H1 (cell line): ENCODE results near the gene PPP1R3C. TPM values are rescaled to one million over a fixed set of nuclear protein-coding genes. Genes with fewer than 3 reads are reported as not detected.

ENCODE experiments used
- CTCF ChIA-PET: fragments of 300-600 bp; sonication (Branson Sonifier 250); formaldehyde crosslinking; loops from one replicate; lab custom pipeline; 2021; ENCODE audit not compliant: partially characterized antibody; lab: Charles Lee
- POLR2A ChIA-PET: fragments of 300-600 bp; sonication (Branson Sonifier 250); formaldehyde crosslinking; loops from one replicate; lab custom pipeline; 2021; ENCODE audit warnings: inconsistent platforms; ENCODE audit not compliant: partially characterized antibody; lab: Charles Lee
- DNase-seq, 2 experiments: peaks; one replicate each; pipeline versions ENCODE4 v3.0.0 to v3.0.0-alpha.2; 2010 to 2022; ENCODE audit warnings: low spot score in 2 of 2, low read depth in 1 of 2, mixed read lengths in 1 of 2
- FAIRE-seq: peaks from 2 replicates; lab custom pipeline; 2011; peaks lifted over from hg19 to GRCh38; lab: Jason Lieb, UNC
- H2AFZ ChIP-seq: 2 replicates; pipeline ENCODE4 v1.8.1; 2012; ENCODE audit warnings: low read length, inconsistent platforms
- H2AK5ac ChIP-seq: 2 replicates; pipeline ENCODE4 v1.6.1; 2013; ENCODE audit warnings: low read depth, low read length
- H2BK120ac ChIP-seq: replicated peaks from 2 replicates; pipeline ENCODE3; 2013; ENCODE audit warnings: low read depth, low read length, inconsistent platforms
- H2BK12ac ChIP-seq: 2 replicates; pipeline ENCODE4 v1.6.1; 2013; ENCODE audit warnings: low read depth, low read length
- H2BK15ac ChIP-seq: 2 replicates; pipeline ENCODE4 v1.6.1; 2013; ENCODE audit warnings: low read length
- H2BK20ac ChIP-seq: 2 replicates; pipeline ENCODE4 v1.6.1; 2013; ENCODE audit warnings: low read length
- H2BK5ac ChIP-seq: 2 replicates; pipeline ENCODE4 v1.6.1; 2013; ENCODE audit warnings: low read depth, low read length
- H3K14ac ChIP-seq: 2 replicates; pipeline ENCODE4 v1.6.1; 2013; ENCODE audit warnings: inconsistent platforms; ENCODE audit not compliant: insufficient read length
- H3K18ac ChIP-seq: 2 replicates; pipeline ENCODE4 v1.6.1; 2013; ENCODE audit warnings: low read length; ENCODE audit errors: extremely low read depth
- H3K23ac ChIP-seq: 2 replicates; pipeline ENCODE4 v1.6.1; 2013; ENCODE audit warnings: inconsistent platforms; ENCODE audit not compliant: insufficient read length
- H3K23me2 ChIP-seq: 2 replicates; pipeline ENCODE4 v1.6.1; 2013; ENCODE audit warnings: low read depth, low read length
- H3K27ac ChIP-seq: 2 replicates; pipeline ENCODE4 v1.6.1; 2011; ENCODE audit warnings: low read depth, low read length, inconsistent platforms
- H3K27me3 ChIP-seq, 4 experiments: replicated peaks in 1 of 4; 1 replicate in 1 of 4; 2 replicates in 3 of 4; pipeline versions ENCODE4 v1.6.1 to v1.8.1; 2011 to 2013; ENCODE audit warnings: low read length in 3 of 4, mild to moderate bottlenecking in 3 of 4, inconsistent platforms in 2 of 4, mixed read lengths in 2 of 4, moderate library complexity in 1 of 4; ENCODE audit not compliant: control insufficient read depth in 3 of 4, insufficient read depth in 3 of 4; ENCODE audit errors: extremely low read depth in 1 of 4
- H3K36me3 ChIP-seq, 4 experiments: 2 replicates each; pipeline versions ENCODE4 v1.6.1 to v1.8.1; 2011 to 2013; ENCODE audit warnings: mild to moderate bottlenecking in 4 of 4, low read length in 3 of 4, moderate library complexity in 2 of 4, control low read depth in 1 of 4, inconsistent platforms in 1 of 4; ENCODE audit not compliant: insufficient read depth in 4 of 4, control insufficient read depth in 2 of 4
- H3K4ac ChIP-seq: replicated peaks from 2 replicates; pipeline ENCODE3; 2013; ENCODE audit warnings: low read length, low read depth, mixed read lengths, inconsistent platforms; ENCODE audit not compliant: insufficient read length
- H3K4me1 ChIP-seq, 4 experiments: replicated peaks in 1 of 4; 1 replicate in 1 of 4; 2 replicates in 3 of 4; pipeline versions ENCODE4 v1.6.1 to v1.8.1; 2011 to 2013; ENCODE audit warnings: low read length in 3 of 4, inconsistent platforms in 2 of 4, mixed read lengths in 1 of 4; ENCODE audit not compliant: insufficient read depth in 4 of 4, control insufficient read depth in 3 of 4
- H3K4me2 ChIP-seq, 2 experiments: 2 replicates each; pipeline versions ENCODE4 v1.6.1 to v1.8.1; 2011 to 2013; ENCODE audit warnings: low read depth in 2 of 2, low read length in 2 of 2, control low read depth in 1 of 2, inconsistent platforms in 1 of 2, mild to moderate bottlenecking in 1 of 2; ENCODE audit not compliant: insufficient read depth in 1 of 2
- H3K4me3 ChIP-seq, 4 experiments: fragments of 200-600, 300-600 bp in 1 of 4; sonication (generic), shearing (Covaris generic), sonication (Bioruptor Twin) in 1 of 4; 2 replicates each; pipeline versions ENCODE4 v1.5.1 to v1.8.1; 2011 to 2016; ENCODE audit warnings: low read length in 4 of 4, low read depth in 3 of 4, control low read depth in 2 of 4, inconsistent platforms in 2 of 4, mild to moderate bottlenecking in 2 of 4, mixed read lengths in 1 of 4, moderate library complexity in 1 of 4; ENCODE audit not compliant: insufficient read depth in 2 of 4; ENCODE audit errors: extremely low read depth in 1 of 4
- H3K56ac ChIP-seq: replicated peaks from 2 replicates; pipeline ENCODE3; 2013; ENCODE audit warnings: low read depth, mild to moderate bottlenecking, mixed read lengths, low read length, inconsistent platforms; ENCODE audit not compliant: insufficient read length
- H3K79me1 ChIP-seq: 2 replicates; pipeline ENCODE4 v1.6.1; 2013; ENCODE audit warnings: low read depth, low read length, control low read depth
- H3K79me2 ChIP-seq, 2 experiments: 2 replicates each; pipeline versions ENCODE4 v1.6.1 to v1.8.1; 2012 to 2013; ENCODE audit warnings: low read length in 2 of 2, mild to moderate bottlenecking in 2 of 2, inconsistent platforms in 1 of 2; ENCODE audit not compliant: insufficient read depth in 2 of 2, control insufficient read depth in 1 of 2
- H3K9ac ChIP-seq, 4 experiments: replicated peaks in 1 of 4; 1 replicate in 1 of 4; 2 replicates in 3 of 4; pipeline versions ENCODE4 v1.6.1 to v1.8.1; 2011 to 2013; ENCODE audit warnings: low read depth in 3 of 4, low read length in 3 of 4, control low read depth in 2 of 4, mild to moderate bottlenecking in 2 of 4, moderate library complexity in 2 of 4, inconsistent platforms in 1 of 4; ENCODE audit errors: extremely low read depth in 1 of 4
- H3K9me3 ChIP-seq, 2 experiments: 2 replicates each; pipeline versions ENCODE4 v1.6.1 to v1.8.1; 2012 to 2013; ENCODE audit warnings: mild to moderate bottlenecking in 2 of 2, moderate library complexity in 2 of 2, control low read depth in 1 of 2, inconsistent platforms in 1 of 2, low read depth in 1 of 2, low read length in 1 of 2, mixed read lengths in 1 of 2; ENCODE audit not compliant: insufficient read depth in 2 of 2
- H4K20me1 ChIP-seq, 2 experiments: replicated peaks in 1 of 2; 2 replicates each; pipeline versions ENCODE3 to v1.8.1; 2011 to 2013; ENCODE audit warnings: inconsistent platforms in 2 of 2, low read length in 2 of 2, mild to moderate bottlenecking in 1 of 2; ENCODE audit not compliant: insufficient read depth in 2 of 2, control insufficient read depth in 1 of 2
- H4K5ac ChIP-seq: 2 replicates; pipeline ENCODE4 v1.6.1; 2013; ENCODE audit warnings: low read length, low read depth, mixed read lengths, inconsistent platforms; ENCODE audit not compliant: insufficient read length
- H4K8ac ChIP-seq: 2 replicates; pipeline ENCODE4 v1.8.0; 2013; ENCODE audit warnings: mild to moderate bottlenecking, moderate library complexity, low read length, inconsistent platforms; ENCODE audit not compliant: insufficient read depth; ENCODE audit errors: extremely low read depth
- H4K91ac ChIP-seq: replicated peaks from 2 replicates; pipeline ENCODE3; 2013; ENCODE audit warnings: low read length, mixed read lengths, inconsistent platforms; ENCODE audit not compliant: insufficient read length
- BACH1 ChIP-seq: IDR thresholded peaks from 2 replicates; pipeline ENCODE4 v1.6.1; 2012; ENCODE audit warnings: low read length, improper control_type of control experiment
- CHD2 ChIP-seq: IDR thresholded peaks from 2 replicates; pipeline ENCODE4 v1.6.1; 2012; ENCODE audit warnings: low read length, improper control_type of control experiment
- FOSL1 ChIP-seq: IDR thresholded peaks from 2 replicates; pipeline ENCODE4 v1.6.1; 2011; ENCODE audit warnings: mild to moderate bottlenecking, low read depth, low read length, moderate library complexity; ENCODE audit not compliant: insufficient read depth
- JUN ChIP-seq: IDR thresholded peaks from 2 replicates; pipeline ENCODE4 v1.6.1; 2011; ENCODE audit warnings: low read depth, mild to moderate bottlenecking, improper control_type of control experiment, low read length
- JUND ChIP-seq: IDR thresholded peaks from 2 replicates; pipeline ENCODE4 v1.6.1; 2011; ENCODE audit warnings: mild to moderate bottlenecking, improper control_type of control experiment, low read length
- NRF1 ChIP-seq: IDR thresholded peaks from 2 replicates; pipeline ENCODE4 v1.6.1; 2011; ENCODE audit warnings: mild to moderate bottlenecking, low read depth, low read length, improper control_type of control experiment
- SP2 ChIP-seq: IDR thresholded peaks from 2 replicates; pipeline ENCODE4 v1.6.1; 2012; ENCODE audit warnings: mild to moderate bottlenecking, low read length, inconsistent platforms
- TAF7 ChIP-seq: optimal IDR thresholded peaks from 2 replicates; pipeline ENCODE3; 2011; ENCODE audit warnings: low read depth, mild to moderate bottlenecking, inconsistent platforms, low read length, moderate library complexity, borderline replicate concordance
- WGBS, 2 experiments: shearing (Covaris generic) in 1 of 2; methylation state at CpG; one replicate each; pipeline versions ENCODE4 v1.1.6 to v1.1.7; 2013 to 2015; ENCODE audit warnings: low lambda C conversion rate in 2 of 2, mixed read lengths in 2 of 2, inconsistent platforms in 1 of 2, low coverage in 1 of 2, missing lambda C conversion rate in 1 of 2; ENCODE audit not compliant: insufficient replicate concordance in 2 of 2, insufficient coverage in 1 of 2, insufficient read length in 1 of 2; ENCODE audit errors: extremely low coverage in 1 of 2, missing lambda C conversion rate in 1 of 2; 5-methylcytosine and 5-hydroxymethylcytosine counted together
- polyA plus RNA-seq, 7 experiments: library from polyadenylated mRNA; depleted of rRNA in 3 of 7; stranded (reverse) in 5 of 7; unstranded in 2 of 7; fragments of >200 nt in 5 of 7; fragments of 200-250 nt in 2 of 7; gene quantifications; 1 replicate in 5 of 7; 2 replicates in 1 of 7; 4 replicates in 1 of 7; pipeline versions ENCODE4 v1.2.1 to v1.2.3, GENCODE V29; 2011 to 2013; ENCODE audit warnings: missing spikeins in 2 of 7, mixed read lengths in 2 of 7
- total RNA-seq: library from RNA; stranded (reverse); fragmentation: NEBNext Ultra II Directional; extraction: Animal tissue kit (Norgen Biotek cat#: 25700); gene quantifications from 2 replicates; pipeline ENCODE4 v1.2.1, GENCODE V29; 2021

The PPP1R3C gene
- total and polyA plus RNA-seq, 2 of the 8 experiments (the other 6 are each of a cell fraction or from before 2014, with no cell fraction given), result 1.3 TPM

- no peaks in the 10 kb centered on the region for H4K20me1 ChIP-seq
- no peak overlapping the region for H2BK120ac ChIP-seq
- H2BK5ac ChIP-seq, result no peak overlapping the region
- no peak overlapping the region for H3K4me2 ChIP-seq
- DNase-seq (no peak), FAIRE-seq (no peak)
- H4K8ac ChIP-seq, result no peak overlapping the region
- no peak overlapping the region for H2BK15ac ChIP-seq
- H2AK5ac ChIP-seq, result no peak overlapping the region
- no peaks in the 10 kb centered on the region for H3K36me3 ChIP-seq
- H2BK20ac ChIP-seq, result no peak overlapping the region
- no peak overlapping the region for H3K4ac ChIP-seq
- H3K27ac ChIP-seq, result no peak overlapping the region
- H3K18ac ChIP-seq, result no peak overlapping the region
- H3K4me1 ChIP-seq, result no peaks in the 10 kb centered on the region
- no peaks in the 10 kb centered on the region for H3K9me3 ChIP-seq
- H3K56ac ChIP-seq, result no peak overlapping the region
- H3K23me2 ChIP-seq, result no peaks in the 10 kb centered on the region
- no peaks in the 10 kb centered on the region for H3K79me1 ChIP-seq
- H4K5ac ChIP-seq, result no peak overlapping the region
- H3K9ac ChIP-seq, result no peak overlapping the region
- H2BK12ac ChIP-seq, result no peak overlapping the region
- H2AFZ ChIP-seq, result no peak overlapping the region
- H4K91ac ChIP-seq, result no peak overlapping the region
- H3K14ac ChIP-seq, result no peak overlapping the region
- ChIA-PET CTCF (interaction anchor here (1.0 to 1.9 kb wide), 2 partner anchors 19 to 28 kb away, joined by 5 to 14 read pairs; no protein-coding TSS in a partner anchor), POLR2A (no interaction called here)
- no peak overlapping the region for H3K23ac ChIP-seq
- no peaks in the 10 kb centered on the region for H3K79me2 ChIP-seq
- no peak overlapping the region for H3K4me3 ChIP-seq
- no peaks in the 10 kb centered on the region for H3K27me3 ChIP-seq
- WGBS, 2 experiments, result 74% methylated on average over 1 of the region's 1 CpG; no CpG with 5 or more reads in 1 of the 2 experiments
- TF ChIP-seq TAF7, result no peak
- TF ChIP-seq CHD2, result no peak
- TF ChIP-seq SP2, result no peak
- TF ChIP-seq JUND, result no peak
- TF ChIP-seq FOSL1, result no peak
- no peak for TF ChIP-seq JUN
- TF ChIP-seq BACH1, result no peak
- TF ChIP-seq NRF1, result no peak
Measured at GRCh38 chr10:91616137-91616536, 16.7 kb downstream of the PPP1R3C start.
